GM18951 (cell line): ENCODE data around the gene PCDHGA10.
"Not testable (repeated sequence)": the region's sequence is repeated elsewhere in the genome, so short reads cannot be mapped to it uniquely, and the experiment has no call there.

Experiments
- POLR2A ChIP-seq: IDR thresholded peaks from 4 replicates; pipeline ENCODE4 v1.6.1; 2011; ENCODE audit warnings: mild to moderate bottlenecking; ENCODE audit not compliant: insufficient read length, insufficient read depth; ENCODE audit errors: extremely low read depth
- in situ Hi-C: fragments of 300-500 bp; cut with MboI; formaldehyde crosslinking; loops from one replicate; pipeline ENCODE4 v1.12.0; 2022; ENCODE audit warnings: low sequenced_read_pairs, mixed read lengths, inconsistent platforms; ENCODE audit not compliant: unreplicated experiment

Gene PCDHGA10

DNA sequence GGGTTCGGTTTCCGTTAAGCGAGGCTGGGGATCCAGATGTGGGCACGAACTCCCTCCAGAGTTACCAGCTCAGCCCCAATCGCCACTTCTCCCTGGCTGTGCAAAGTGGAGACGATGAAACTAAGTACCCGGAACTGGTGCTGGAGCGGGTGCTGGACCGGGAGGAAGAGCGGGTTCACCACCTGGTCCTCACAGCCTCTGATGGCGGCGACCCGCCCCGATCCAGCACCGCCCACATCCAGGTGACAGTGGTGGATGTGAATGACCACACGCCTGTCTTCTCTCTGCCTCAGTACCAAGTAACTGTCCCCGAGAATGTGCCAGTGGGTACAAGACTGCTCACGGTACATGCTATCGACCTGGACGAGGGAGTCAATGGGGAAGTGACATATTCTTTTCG lies 29.4 kb upstream of the PCDHGA10 start:
- no peak for TF ChIP-seq POLR2A
- in situ Hi-C loops: no loop called here

DNA sequence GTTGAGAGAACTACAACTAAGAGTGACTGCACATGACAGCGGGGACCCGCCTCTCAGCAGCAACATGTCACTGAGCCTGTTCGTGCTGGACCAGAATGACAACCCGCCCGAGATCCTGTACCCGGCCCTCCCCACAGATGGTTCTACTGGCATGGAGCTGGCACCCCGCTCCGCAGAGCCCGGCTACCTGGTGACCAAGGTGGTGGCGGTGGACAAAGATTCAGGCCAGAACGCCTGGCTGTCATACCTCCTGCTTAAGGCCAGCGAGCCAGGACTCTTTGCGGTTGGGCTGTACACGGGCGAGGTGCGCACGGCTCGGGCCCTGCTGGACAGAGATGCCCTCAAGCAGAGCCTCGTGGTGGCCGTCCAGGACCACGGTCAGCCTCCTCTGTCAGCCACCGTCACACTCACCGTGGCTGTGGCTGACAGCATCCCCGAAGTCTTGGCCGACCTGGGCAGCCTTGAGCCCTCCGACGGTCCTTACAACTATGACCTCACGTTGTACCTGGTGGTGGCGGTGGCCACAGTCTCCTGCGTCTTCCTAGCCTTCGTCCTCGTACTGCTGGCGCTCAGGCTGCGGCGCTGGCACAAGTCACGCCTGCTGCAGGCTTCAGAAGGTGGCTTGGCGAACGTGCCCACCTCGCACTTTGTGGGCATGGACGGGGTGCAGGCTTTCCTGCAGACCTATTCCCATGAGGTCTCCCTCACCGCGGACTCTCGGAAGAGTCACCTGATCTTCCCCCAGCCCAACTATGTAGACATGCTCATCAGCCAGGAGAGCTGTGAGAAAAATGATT lies 28.1 kb upstream of the PCDHGA10 start:
- in situ Hi-C loops: no loop called here

DNA sequence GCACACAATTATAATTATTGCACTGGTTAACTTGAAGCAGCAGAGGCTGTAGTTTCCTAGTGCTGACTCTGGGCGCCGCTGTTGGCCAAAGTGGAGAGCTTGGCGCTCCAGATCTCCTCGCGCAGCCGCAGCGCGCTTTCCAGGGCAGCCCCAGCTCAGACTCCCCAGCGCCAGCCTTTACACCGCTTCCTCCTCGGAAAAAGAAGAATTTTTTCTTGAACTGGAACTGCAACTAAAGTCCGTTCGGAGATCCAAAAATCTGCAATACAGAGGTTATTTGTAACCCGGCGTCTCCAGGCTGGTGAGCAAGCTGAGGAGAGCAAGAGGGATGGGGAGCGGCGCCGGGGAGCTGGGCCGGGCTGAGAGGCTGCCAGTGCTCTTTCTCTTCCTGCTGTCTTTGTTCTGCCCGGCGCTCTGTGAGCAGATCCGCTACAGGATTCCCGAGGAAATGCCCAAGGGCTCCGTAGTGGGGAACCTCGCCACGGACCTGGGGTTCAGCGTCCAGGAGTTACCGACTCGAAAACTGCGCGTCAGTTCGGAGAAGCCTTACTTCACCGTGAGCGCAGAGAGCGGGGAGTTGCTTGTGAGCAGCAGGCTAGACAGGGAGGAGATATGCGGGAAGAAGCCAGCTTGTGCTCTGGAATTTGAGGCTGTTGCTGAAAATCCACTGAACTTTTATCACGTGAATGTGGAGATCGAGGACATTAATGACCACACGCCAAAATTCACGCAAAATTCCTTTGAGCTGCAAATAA lies 25.1 kb upstream of the PCDHGA10 start, which contains the start of gene PCDHGB4:
TSS of gene PCDHGB4 (plus strand) at position 142 of the 755 bp plus-strand sequence. CDS start at position 329, 187 bp downstream.
- in situ Hi-C loops: not testable (repeated sequence)

More for the DNA sequence above, 28.1 kb upstream of the PCDHGA10 start:
- TF ChIP-seq POLR2A: no peak

DNA sequence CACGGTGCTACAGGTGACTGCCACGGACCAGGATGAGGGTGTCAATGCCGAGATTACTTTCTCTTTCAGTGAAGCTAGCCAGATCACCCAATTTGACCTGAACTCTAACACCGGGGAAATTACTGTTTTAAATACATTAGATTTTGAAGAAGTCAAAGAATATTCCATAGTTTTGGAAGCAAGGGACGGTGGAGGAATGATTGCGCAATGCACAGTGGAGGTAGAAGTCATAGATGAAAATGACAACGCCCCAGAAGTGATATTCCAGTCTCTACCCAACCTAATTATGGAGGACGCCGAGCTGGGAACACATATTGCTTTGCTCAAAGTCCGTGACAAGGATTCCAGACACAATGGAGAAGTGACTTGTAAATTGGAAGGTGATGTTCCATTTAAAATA lies 24.1 kb upstream of the PCDHGA10 start:
- TF ChIP-seq POLR2A: no peak
- in situ Hi-C loops: no loop called here

DNA sequence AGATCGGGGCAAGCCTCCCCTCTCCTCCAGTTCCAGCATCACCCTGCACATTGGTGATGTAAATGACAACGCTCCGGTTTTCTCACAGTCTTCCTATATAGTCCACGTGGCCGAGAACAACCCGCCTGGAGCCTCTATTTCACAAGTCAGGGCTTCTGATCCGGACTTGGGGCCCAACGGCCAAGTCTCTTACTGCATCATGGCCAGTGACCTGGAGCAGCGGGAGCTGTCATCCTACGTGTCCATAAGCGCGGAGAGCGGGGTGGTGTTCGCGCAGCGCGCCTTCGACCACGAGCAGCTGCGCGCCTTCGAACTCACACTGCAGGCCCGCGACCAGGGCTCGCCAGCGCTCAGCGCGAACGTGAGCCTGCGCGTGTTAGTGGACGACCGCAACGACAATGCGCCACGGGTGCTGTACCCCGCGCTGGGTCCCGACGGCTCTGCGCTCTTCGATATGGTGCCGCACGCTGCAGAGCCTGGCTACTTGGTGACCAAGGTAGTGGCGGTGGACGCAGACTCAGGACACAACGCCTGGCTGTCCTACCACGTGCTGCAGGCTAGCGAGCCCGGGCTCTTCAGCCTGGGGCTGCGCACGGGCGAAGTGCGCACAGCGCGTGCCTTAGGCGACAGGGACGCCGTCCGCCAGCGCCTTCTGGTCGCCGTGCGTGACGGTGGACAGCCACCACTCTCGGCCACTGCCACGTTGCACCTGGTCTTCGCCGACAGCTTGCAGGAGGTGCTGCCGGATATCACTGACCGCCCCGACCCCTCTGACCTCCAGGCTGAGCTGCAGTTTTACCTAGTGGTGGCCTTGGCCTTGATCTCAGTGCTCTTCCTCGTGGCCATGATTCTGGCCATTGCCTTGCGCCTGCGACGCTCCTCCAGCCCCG lies 23.4 kb upstream of the PCDHGA10 start:
- in situ Hi-C loops: no loop called here
- TF ChIP-seq POLR2A: no peak

DNA sequence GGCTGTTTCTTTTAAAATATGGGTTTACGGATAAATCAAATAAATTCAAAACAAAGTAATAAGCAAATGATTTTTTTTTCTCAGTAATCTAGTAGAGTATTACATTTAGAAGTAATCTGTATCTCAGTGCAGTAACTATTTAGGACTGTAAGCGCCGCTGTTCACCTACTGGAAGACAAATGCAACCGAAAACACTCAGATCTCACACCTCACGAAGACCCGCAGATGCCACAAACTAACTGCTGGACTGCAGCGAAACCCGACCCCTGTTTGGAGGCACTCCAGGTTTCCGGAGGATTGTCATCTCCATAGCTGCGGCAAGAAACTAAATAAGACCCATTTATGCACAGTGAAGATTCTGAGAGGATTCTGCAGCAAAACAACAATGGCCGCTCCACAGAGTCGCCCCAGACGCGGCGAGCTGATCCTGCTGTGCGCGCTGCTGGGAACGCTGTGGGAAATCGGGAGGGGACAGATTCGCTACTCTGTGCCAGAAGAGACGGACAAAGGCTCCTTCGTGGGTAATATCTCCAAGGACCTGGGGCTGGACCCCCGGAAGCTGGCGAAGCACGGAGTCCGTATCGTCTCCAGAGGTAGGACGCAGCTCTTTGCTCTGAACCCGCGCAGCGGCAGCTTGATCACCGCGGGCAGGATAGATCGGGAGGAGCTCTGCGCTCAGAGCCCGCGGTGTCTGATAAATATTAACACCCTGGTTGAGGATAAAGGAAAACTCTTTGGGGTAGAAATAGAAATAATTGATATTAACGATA lies 20.2 kb upstream of the PCDHGA10 start, which contains the start of gene PCDHGA8:
TSS of gene PCDHGA8 (plus strand) at position 205 of the 770 bp plus-strand sequence. CDS start at position 386, 181 bp downstream.
- in situ Hi-C loops: no loop called here
- no peak for TF ChIP-seq POLR2A

DNA sequence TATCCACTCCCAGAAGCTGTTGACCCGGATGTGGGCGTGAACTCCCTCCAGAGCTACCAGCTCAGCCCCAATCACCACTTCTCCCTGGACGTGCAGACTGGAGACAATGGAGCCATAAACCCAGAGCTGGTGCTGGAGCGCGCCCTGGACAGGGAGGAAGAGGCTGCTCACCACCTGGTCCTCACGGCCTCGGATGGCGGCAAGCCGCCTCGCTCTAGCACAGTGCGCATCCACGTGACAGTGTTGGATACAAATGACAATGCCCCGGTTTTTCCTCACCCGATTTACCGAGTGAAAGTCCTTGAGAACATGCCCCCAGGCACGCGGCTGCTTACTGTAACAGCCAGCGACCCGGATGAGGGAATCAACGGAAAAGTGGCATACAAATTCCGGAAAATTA lies 19.5 kb upstream of the PCDHGA10 start:
- in situ Hi-C loops: no loop called here
- no peak for TF ChIP-seq POLR2A

DNA sequence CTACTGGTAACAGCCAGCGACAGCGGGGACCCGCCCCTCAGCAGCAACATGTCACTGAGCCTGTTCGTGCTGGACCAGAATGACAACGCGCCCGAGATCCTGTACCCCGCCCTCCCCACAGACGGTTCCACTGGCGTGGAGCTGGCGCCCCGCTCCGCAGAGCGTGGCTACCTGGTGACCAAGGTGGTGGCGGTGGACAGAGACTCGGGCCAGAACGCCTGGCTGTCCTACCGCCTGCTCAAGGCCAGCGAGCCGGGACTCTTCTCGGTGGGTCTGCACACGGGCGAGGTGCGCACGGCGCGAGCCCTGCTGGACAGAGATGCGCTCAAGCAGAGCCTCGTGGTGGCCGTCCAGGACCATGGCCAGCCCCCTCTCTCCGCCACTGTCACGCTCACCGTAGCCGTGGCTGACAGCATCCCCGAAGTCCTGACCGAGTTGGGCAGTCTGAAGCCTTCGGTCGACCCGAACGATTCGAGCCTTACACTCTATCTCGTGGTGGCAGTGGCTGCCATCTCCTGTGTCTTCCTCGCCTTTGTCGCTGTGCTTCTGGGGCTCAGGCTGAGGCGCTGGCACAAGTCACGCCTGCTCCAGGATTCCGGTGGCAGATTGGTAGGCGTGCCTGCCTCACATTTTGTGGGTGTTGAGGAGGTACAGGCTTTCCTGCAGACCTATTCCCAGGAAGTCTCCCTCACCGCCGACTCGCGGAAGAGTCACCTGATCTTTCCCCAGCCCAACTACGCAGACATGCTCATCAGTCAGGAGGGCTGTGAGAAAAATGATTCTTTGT lies 18.2 kb upstream of the PCDHGA10 start:
- in situ Hi-C loops: not testable (repeated sequence)

DNA sequence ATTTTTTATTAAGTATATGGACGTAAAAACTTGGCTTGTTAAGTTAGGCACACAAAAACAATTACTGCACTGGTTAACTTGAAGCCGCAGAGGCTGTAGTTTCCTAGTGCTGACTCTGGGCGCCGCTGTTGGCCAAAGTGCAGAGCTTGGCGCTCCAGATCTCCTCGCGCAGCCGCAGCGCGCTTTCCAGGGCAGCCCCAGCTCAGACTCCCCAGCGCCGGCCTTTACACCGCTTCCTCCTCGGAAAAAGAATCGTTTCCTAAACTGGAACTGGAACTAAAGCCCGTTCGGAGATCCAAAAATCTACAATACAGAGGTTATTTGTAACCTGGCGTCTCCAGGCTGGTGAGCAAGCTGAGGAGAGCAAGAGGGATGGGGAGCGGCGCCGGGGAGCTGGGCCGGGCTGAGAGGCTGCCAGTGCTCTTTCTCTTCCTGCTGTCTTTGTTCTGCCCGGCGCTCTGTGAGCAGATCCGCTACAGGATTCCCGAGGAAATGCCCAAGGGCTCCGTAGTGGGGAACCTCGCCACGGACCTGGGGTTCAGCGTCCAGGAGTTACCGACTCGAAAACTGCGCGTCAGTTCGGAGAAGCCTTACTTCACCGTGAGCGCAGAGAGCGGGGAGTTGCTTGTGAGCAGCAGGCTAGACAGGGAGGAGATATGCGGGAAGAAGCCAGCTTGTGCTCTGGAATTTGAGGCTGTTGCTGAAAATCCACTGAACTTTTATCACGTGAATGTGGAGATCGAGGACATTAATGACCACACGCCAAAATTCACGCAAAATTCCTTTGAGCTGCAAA lies 14.8 kb upstream of the PCDHGA10 start, which contains the start of gene PCDHGB5:
TSS of gene PCDHGB5 (plus strand) at position 192 of the 796 bp plus-strand sequence. CDS start at position 373, 181 bp downstream.
- in situ Hi-C loops: not testable (repeated sequence)

DNA sequence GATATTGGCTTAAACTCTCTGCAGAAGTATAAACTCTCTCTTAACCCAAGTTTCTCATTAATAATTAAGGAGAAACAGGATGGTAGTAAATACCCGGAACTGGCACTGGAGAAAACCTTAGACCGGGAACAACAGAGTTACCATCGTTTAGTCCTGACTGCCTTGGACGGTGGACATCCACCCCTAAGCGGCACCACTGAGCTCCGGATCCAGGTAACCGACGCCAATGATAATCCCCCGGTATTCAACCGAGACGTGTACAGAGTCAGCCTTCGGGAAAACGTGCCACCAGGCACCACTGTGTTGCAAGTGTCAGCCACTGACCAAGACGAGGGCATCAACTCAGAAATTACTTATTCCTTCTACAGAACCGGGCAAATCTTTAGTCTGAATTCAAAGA lies 14.2 kb upstream of the PCDHGA10 start:
- in situ Hi-C loops: no loop called here
- TF ChIP-seq POLR2A: no peak
